Endothelial cell of umbilical vein (primary cell): ENCODE results near the gene TM9SF4. TPM values are rescaled to one million over a fixed set of nuclear protein-coding genes. Genes with fewer than 3 reads are reported as not detected.

Experiments used
- BruUV-seq: library from RNA; stranded (reverse); fragments of 400-500 nt; replicated peaks from 2 replicates; lab custom pipeline; 2021; lab: Mats Ljungman, UMichigan
- CTCF ChIA-PET: fragments of 300-600, 350-600 bp; sonication (Branson Sonifier 250); formaldehyde crosslinking; loops from one replicate; lab custom pipeline; 2021; ENCODE audit warnings: antibody characterized with exemption, inconsistent platforms; lab: Charles Lee
- POLR2A ChIA-PET: fragments of 300-600, 350-600 bp; sonication (Branson Sonifier 250); formaldehyde crosslinking; loops from one replicate; lab custom pipeline; 2021; ENCODE audit warnings: antibody characterized with exemption, inconsistent platforms; lab: Charles Lee
- DNase-seq: peaks from one replicate; pipeline ENCODE4 v3.0.0-alpha.2; 2011; ENCODE audit warnings: low read depth, low spot score
- FAIRE-seq: peaks from 2 replicates; lab custom pipeline; 2011; peaks lifted over from hg19 to GRCh38; lab: Jason Lieb, UNC
- H2AFZ ChIP-seq: 2 replicates; pipeline ENCODE4 v1.6.0; 2012; ENCODE audit warnings: low read depth, low read length, control low read depth, inconsistent platforms
- H3K27ac ChIP-seq: 2 replicates; pipeline ENCODE4 v1.5.1; 2011; ENCODE audit warnings: low read depth, mild to moderate bottlenecking, control low read depth, low read length, moderate library complexity; ENCODE audit not compliant: insufficient read depth
- H3K27me3 ChIP-seq, 2 experiments: 2 replicates each; pipeline versions ENCODE4 v1.6.0 to v1.6.1; 2011; ENCODE audit warnings: low read length in 2 of 2, mixed read lengths in 1 of 2; ENCODE audit not compliant: control insufficient read depth in 2 of 2, insufficient read depth in 2 of 2
- H3K36me3 ChIP-seq, 2 experiments: 2 replicates in 1 of 2; 3 replicates in 1 of 2; pipeline ENCODE4 v1.5.1; 2011; ENCODE audit warnings: low read length in 2 of 2, mild to moderate bottlenecking in 1 of 2, moderate library complexity in 1 of 2; ENCODE audit not compliant: control insufficient read depth in 2 of 2, insufficient read depth in 2 of 2; ENCODE audit errors: extremely low read depth in 1 of 2
- H3K4me1 ChIP-seq: 3 replicates; pipeline ENCODE4 v1.5.1; 2011; ENCODE audit warnings: mild to moderate bottlenecking, low read length; ENCODE audit not compliant: control insufficient read depth, insufficient read depth; ENCODE audit errors: extremely low read depth
- H3K4me2 ChIP-seq: 2 replicates; pipeline ENCODE4 v1.6.1; 2011; ENCODE audit warnings: low read length, control low read depth, mixed read lengths; ENCODE audit not compliant: insufficient read depth
- H3K4me3 ChIP-seq, 3 experiments: fragments of 200-600 bp in 1 of 3; sonication (generic), shearing (Covaris generic) in 1 of 3; replicated peaks in 1 of 3; 2 replicates each; pipeline ENCODE4 v1.5.1; 2011 to 2016; ENCODE audit warnings: control low read depth in 3 of 3, low read length in 3 of 3, mild to moderate bottlenecking in 2 of 3, inconsistent platforms in 1 of 3, low read depth in 1 of 3, moderate library complexity in 1 of 3; ENCODE audit not compliant: insufficient read depth in 1 of 3
- H3K79me2 ChIP-seq: 2 replicates; pipeline ENCODE4 v1.6.0; 2012; ENCODE audit warnings: low read length, inconsistent platforms; ENCODE audit not compliant: control insufficient read depth, insufficient read depth
- H3K9ac ChIP-seq: replicated peaks from 2 replicates; pipeline ENCODE3; 2011; ENCODE audit warnings: low read length, control low read depth; ENCODE audit not compliant: insufficient read depth; ENCODE audit errors: extremely low read depth
- H3K9me1 ChIP-seq: replicated peaks from 3 replicates; pipeline ENCODE4 v1.6.0; 2011; ENCODE audit warnings: mild to moderate bottlenecking, low read length; ENCODE audit not compliant: control insufficient read depth, insufficient read depth; ENCODE audit errors: extremely low read depth
- H3K9me3 ChIP-seq: replicated peaks from 2 replicates; pipeline ENCODE4 v1.5.1; 2012; ENCODE audit warnings: low read length, inconsistent platforms; ENCODE audit not compliant: control insufficient read depth, insufficient read depth
- H4K20me1 ChIP-seq: replicated peaks from 2 replicates; pipeline ENCODE3; 2011; ENCODE audit warnings: mild to moderate bottlenecking, low read length; ENCODE audit not compliant: control insufficient read depth, insufficient read depth; ENCODE audit errors: extremely low read depth
- FOS ChIP-seq: IDR thresholded peaks from 2 replicates; pipeline ENCODE4 v1.6.1; 2011; ENCODE audit warnings: mild to moderate bottlenecking, low read length, moderate library complexity, borderline replicate concordance; ENCODE audit not compliant: insufficient read depth
- JUN ChIP-seq: IDR thresholded peaks from 2 replicates; pipeline ENCODE4 v1.6.1; 2011; ENCODE audit warnings: borderline replicate concordance, low read depth; ENCODE audit not compliant: insufficient read length, insufficient read depth
- POLR2A ChIP-seq: IDR thresholded peaks from 2 replicates; pipeline ENCODE4 v1.6.1; 2012; ENCODE audit warnings: low read depth, mild to moderate bottlenecking, control low read depth, low read length
- POLR2AphosphoS5 ChIP-seq: IDR thresholded peaks from 2 replicates; pipeline ENCODE4 v1.6.1; 2012; ENCODE audit warnings: low read depth, mild to moderate bottlenecking, control low read depth, low read length, moderate library complexity; ENCODE audit not compliant: insufficient read depth
- dilution Hi-C: fragments of 300-500 bp; cut with MboI; formaldehyde crosslinking; loops from one replicate; pipeline ENCODE4 v1.15.0; 2019; ENCODE audit warnings: low sequenced_read_pairs; ENCODE audit not compliant: extremely low pct_ligation_motif_present
- intact Hi-C: fragments of 100-400 bp; cut with micrococcal nuclease; formaldehyde crosslinking; loops from one replicate; pipeline ENCODE4 v1.10.0; 2022
- polyA plus RNA-seq, 4 experiments: library from polyadenylated mRNA; depleted of rRNA in 3 of 4; stranded (reverse) in 3 of 4; unstranded in 1 of 4; fragments of >200 nt; gene quantifications; 2 replicates each; pipeline versions ENCODE4 v1.2.1 to v1.2.3, GENCODE V29; 2011 to 2012; ENCODE audit warnings: missing spikeins in 1 of 4
- total RNA-seq: library from RNA; stranded (reverse); gene quantifications from 2 replicates; pipeline ENCODE4 v1.2.3, GENCODE V29; 2021
- TF ChIP-seq, protein P1 (sequence below), 2 donors: IDR thresholded peaks; 1 replicate in 1 of 2; 2 replicates in 1 of 2; pipeline ENCODE4 v1.5.1; 2011; ENCODE audit warnings: low read length in 2 of 2, mild to moderate bottlenecking in 2 of 2, moderate library complexity in 2 of 2, control low read depth in 1 of 2, inconsistent platforms in 1 of 2, low read depth in 1 of 2; ENCODE audit not compliant: insufficient read depth in 1 of 2; ENCODE audit errors: extremely low read depth in 1 of 2

The TM9SF4 gene
- total and polyA plus RNA-seq, 2 donors (not counting 3 experiments of a cell fraction or from before 2014, with no cell fraction given), result 46.4 to 61.9 TPM

- Histone ChIP-seq H3K36me3 (peaks cover 9 to 30% of the 10 kb centered on the region in 2 experiments), H3K4me1 (no peaks in the 10 kb centered on the region), H3K4me2 (no peak overlapping the region), H3K9me1 (no peaks in the 10 kb centered on the region), H3K4me3 (no peak overlapping the region), H2AFZ (no peak overlapping the region), H3K27ac (no peak overlapping the region), H3K27me3 (no peaks in the 10 kb centered on the region), H3K79me2 (no peaks in the 10 kb centered on the region), H3K9ac (no peak overlapping the region), H4K20me1 (no peaks in the 10 kb centered on the region), H3K9me3 (no peaks in the 10 kb centered on the region)
- DNase-seq, result no peak
- TF ChIP-seq FOS (no peak), JUN (no peak), POLR2A (no peak), POLR2AphosphoS5 (no peak)
- TF ChIP-seq, protein P1, sequence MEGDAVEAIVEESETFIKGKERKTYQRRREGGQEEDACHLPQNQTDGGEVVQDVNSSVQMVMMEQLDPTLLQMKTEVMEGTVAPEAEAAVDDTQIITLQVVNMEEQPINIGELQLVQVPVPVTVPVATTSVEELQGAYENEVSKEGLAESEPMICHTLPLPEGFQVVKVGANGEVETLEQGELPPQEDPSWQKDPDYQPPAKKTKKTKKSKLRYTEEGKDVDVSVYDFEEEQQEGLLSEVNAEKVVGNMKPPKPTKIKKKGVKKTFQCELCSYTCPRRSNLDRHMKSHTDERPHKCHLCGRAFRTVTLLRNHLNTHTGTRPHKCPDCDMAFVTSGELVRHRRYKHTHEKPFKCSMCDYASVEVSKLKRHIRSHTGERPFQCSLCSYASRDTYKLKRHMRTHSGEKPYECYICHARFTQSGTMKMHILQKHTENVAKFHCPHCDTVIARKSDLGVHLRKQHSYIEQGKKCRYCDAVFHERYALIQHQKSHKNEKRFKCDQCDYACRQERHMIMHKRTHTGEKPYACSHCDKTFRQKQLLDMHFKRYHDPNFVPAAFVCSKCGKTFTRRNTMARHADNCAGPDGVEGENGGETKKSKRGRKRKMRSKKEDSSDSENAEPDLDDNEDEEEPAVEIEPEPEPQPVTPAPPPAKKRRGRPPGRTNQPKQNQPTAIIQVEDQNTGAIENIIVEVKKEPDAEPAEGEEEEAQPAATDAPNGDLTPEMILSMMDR (IDR thresholded peaks at IDR 0.05; ENCODE audit: extremely low read depth in 1 of 2, insufficient read depth in 1 of 2, low read depth in 1 of 2, low read length in 2 of 2), result no peak
- no peak for FAIRE-seq
- POLR2A ChIA-PET, result no interaction called here
- dilution Hi-C loops, result no loop called here
- BruUV-seq, result no TSS peak
- CTCF ChIA-PET, result no interaction called here
- intact Hi-C loops, result loop anchor here (10.0 kb wide), 1 partner anchor 280 kb away; no protein-coding TSS in a partner anchor
Measured at GRCh38 chr20:32164984-32165735, 55.6 kb downstream of the TM9SF4 start.
